ENCODE measurements around the gene TMEM132A. TPM values are rescaled to one million over a fixed set of nuclear protein-coding genes. Genes with fewer than 3 reads are reported as not detected.
A peak's percentile ranks its signal among the peaks of the same experiment; 100 is the strongest.

Gene TMEM132A
- total and polyA plus RNA-seq, 9 of the 15 experiments (the other 6 are each of a cell fraction or from before 2014, with no cell fraction given) = 0.04 to 1.1 (median 0.18) TPM; not detected in 4

DNA sequence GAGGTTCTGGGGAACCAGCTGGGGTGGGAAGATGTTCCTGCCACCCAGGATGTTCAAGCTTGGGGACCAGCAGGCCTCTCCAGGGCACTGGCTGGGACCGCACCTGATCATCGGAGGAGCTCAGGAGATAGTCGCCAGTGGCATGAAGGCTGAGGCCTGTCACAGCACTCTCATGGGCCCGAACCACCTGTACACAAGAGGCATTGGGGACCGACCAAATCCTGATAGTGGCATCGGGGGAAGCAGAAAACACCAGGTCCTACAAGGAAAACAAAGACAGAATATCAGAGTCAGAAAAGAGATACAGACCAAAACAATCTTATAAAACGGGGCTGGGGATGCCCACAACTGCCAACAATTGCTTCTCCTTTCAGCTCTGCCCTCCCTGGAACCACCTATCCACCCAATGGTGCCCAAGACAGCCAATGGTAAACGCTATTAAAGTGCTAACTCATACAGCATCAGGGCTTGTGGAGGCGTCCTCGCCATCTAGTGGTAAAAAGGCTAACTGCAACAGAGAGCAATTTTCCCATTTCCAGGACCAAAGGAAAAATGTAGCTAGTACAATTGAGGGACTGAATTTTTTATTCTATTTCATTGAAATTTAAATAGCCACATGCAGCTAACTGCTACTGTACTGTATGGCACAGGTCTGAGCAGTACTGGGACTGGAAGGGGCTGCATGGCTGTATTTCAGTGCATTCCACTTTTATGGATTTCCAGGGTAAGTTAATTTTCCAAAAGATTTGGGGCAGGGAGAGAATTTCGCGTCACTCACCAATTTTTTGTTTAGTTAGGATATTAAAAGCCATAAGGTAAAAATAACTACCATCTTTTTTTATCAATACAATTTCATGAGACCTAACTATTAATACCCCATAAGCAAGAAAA, 25.0 kb upstream of the TMEM132A start (continued):
- TF ChIP-seq, protein P1, sequence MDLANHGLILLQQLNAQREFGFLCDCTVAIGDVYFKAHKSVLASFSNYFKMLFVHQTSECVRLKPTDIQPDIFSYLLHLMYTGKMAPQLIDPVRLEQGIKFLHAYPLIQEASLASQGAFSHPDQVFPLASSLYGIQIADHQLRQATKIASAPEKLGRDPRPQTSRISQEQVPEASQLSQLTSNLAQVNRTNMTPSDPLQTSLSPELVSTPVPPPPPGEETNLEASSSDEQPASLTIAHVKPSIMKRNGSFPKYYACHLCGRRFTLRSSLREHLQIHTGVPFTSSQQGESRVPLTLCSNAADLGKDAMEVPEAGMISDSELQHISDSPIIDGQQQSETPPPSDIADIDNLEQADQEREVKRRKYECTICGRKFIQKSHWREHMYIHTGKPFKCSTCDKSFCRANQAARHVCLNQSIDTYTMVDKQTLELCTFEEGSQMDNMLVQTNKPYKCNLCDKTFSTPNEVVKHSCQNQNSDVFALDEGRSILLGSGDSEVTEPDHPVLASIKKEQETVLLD (IDR thresholded peaks at IDR 0.05) = no peak
- TF ChIP-seq XRCC5 (IDR thresholded peaks at IDR 0.05; ENCODE audit: low read depth, low read length) (0 out of 2 replicates have a peak, but pooled peaks have one; percentile 66), RAD21 (CRISPR knock-in tag; conservative IDR thresholded peaks at IDR 0.05 in 1 of 2, IDR thresholded peaks at IDR 0.05 in 1 of 2) (peak; percentile 71 to 83), RBFOX2 (IDR thresholded peaks at IDR 0.05; ENCODE audit: low read depth, low read length) (peak; percentile 39; the same call in 1 of the 2 replicates), PHF8 (IDR thresholded peaks at IDR 0.05; ENCODE audit: borderline replicate concordance, low read length) (no peak), NRF1 (conservative IDR thresholded peaks at IDR 0.05 in 1 of 2, IDR thresholded peaks at IDR 0.05 in 1 of 2) (no peak), POLR2H (tag; IDR thresholded peaks at IDR 0.05; ENCODE audit: low read depth) (no peak), ZNF507 (tag; conservative IDR thresholded peaks at IDR 0.05) (no peak), ZNF316 (IDR thresholded peaks at IDR 0.05) (peak; percentile 78), MAFG (tag; conservative IDR thresholded peaks at IDR 0.05) (peak; percentile 82), ARNT (IDR thresholded peaks at IDR 0.05) (0 out of 4 replicates have a peak, but pooled peaks of 1 of the 2 experiments have one; percentile 20), ZSCAN32 (CRISPR knock-in tag; IDR thresholded peaks at IDR 0.05) (no peak), ZKSCAN3 (CRISPR knock-in tag; IDR thresholded peaks at IDR 0.05) (no peak), ADNP (tag; IDR thresholded peaks at IDR 0.05) (no peak), PHB2 (IDR thresholded peaks at IDR 0.05; ENCODE audit: low read depth) (no peak), GATAD2B (IDR thresholded peaks at IDR 0.05; ENCODE audit: borderline replicate concordance) (0 out of 2 replicates have a peak, but pooled peaks have one; percentile 15), ATF1 (CRISPR knock-in tag; IDR thresholded peaks at IDR 0.05) (no peak), ATF1 (tag; IDR thresholded peaks at IDR 0.05) (0 out of 2 replicates have a peak, but pooled peaks have one; percentile 15)
- TF ChIP-seq, protein P2, sequence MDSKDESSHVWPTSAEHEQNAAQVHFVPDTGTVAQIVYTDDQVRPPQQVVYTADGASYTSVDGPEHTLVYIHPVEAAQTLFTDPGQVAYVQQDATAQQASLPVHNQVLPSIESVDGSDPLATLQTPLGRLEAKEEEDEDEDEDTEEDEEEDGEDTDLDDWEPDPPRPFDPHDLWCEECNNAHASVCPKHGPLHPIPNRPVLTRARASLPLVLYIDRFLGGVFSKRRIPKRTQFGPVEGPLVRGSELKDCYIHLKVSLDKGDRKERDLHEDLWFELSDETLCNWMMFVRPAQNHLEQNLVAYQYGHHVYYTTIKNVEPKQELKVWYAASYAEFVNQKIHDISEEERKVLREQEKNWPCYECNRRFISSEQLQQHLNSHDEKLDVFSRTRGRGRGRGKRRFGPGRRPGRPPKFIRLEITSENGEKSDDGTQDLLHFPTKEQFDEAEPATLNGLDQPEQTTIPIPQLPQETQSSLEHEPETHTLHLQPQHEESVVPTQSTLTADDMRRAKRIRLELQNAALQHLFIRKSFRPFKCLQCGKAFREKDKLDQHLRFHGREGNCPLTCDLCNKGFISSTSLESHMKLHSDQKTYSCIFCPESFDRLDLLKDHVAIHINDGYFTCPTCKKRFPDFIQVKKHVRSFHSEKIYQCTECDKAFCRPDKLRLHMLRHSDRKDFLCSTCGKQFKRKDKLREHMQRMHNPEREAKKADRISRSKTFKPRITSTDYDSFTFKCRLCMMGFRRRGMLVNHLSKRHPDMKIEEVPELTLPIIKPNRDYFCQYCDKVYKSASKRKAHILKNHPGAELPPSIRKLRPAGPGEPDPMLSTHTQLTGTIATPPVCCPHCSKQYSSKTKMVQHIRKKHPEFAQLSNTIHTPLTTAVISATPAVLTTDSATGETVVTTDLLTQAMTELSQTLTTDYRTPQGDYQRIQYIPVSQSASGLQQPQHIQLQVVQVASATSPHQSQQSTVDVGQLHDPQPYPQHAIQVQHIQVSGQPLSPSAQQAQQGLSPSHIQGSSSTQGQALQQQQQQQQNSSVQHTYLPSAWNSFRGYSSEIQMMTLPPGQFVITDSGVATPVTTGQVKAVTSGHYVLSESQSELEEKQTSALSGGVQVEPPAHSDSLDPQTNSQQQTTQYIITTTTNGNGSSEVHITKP (IDR thresholded peaks at IDR 0.05; ENCODE audit: partially characterized antibody) = peak; percentile 33
- TF ChIP-seq, protein P3, sequence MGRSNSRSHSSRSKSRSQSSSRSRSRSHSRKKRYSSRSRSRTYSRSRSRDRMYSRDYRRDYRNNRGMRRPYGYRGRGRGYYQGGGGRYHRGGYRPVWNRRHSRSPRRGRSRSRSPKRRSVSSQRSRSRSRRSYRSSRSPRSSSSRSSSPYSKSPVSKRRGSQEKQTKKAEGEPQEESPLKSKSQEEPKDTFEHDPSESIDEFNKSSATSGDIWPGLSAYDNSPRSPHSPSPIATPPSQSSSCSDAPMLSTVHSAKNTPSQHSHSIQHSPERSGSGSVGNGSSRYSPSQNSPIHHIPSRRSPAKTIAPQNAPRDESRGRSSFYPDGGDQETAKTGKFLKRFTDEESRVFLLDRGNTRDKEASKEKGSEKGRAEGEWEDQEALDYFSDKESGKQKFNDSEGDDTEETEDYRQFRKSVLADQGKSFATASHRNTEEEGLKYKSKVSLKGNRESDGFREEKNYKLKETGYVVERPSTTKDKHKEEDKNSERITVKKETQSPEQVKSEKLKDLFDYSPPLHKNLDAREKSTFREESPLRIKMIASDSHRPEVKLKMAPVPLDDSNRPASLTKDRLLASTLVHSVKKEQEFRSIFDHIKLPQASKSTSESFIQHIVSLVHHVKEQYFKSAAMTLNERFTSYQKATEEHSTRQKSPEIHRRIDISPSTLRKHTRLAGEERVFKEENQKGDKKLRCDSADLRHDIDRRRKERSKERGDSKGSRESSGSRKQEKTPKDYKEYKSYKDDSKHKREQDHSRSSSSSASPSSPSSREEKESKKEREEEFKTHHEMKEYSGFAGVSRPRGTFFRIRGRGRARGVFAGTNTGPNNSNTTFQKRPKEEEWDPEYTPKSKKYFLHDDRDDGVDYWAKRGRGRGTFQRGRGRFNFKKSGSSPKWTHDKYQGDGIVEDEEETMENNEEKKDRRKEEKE (IDR thresholded peaks at IDR 0.05; ENCODE audit: borderline replicate concordance in 1 of 2, control insufficient read depth in 1 of 2, low read depth in 2 of 2, low read length in 1 of 2) = 0 out of 4 replicates have a peak, but pooled peaks of 1 of the 2 experiments have one; percentile 27
